Measurements from ENCODE around the gene PDE2A.

DNA sequence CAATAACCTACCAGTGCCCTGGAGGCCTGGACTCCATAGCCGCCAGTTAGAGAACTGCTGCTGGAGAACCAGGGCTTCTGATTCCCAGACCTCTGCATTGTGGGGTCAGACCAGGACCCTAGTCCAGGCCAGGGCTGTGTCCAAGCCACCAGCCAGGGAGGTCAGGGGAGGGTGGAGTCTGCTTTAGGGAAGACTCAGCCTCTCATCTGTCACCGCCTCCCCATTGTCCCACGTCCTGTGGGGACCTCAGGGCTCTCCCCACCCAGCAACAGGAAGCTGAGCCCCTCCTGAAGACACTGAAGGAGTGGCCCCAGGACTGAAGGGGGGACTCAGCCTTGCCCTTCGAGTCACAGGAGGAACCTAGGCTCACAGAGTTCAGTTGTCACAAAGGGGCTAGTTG lies 41.2 kb downstream of the PDE2A start:
- TF ChIP-seq POLR2A (IDR thresholded peaks at IDR 0.05; ENCODE audit: low read depth, low read length) (no peak), POLR2AphosphoS5 (IDR thresholded peaks at IDR 0.05; ENCODE audit: low read depth, low read length) (no peak), TAF1 (IDR thresholded peaks at IDR 0.05; ENCODE audit: low read depth, low read length) (no peak), POU2F2 (IDR thresholded peaks at IDR 0.05; ENCODE audit: low read depth, low read length) (no peak), PAX5 (IDR thresholded peaks at IDR 0.05; ENCODE audit: insufficient read depth, low read length, severe bottlenecking) (no peak), SPI1 (IDR thresholded peaks at IDR 0.05; ENCODE audit: low read depth, low read length) (no peak)
